Panc1 (cell line): ENCODE data around the gene CFAP97.

Experiments
- POLR2AphosphoS5 ChIP-seq: IDR thresholded peaks from 2 replicates; pipeline ENCODE4 v1.6.1; 2012; ENCODE audit warnings: mild to moderate bottlenecking, low read depth, low read length, moderate library complexity
- SIN3A ChIP-seq: IDR thresholded peaks from 2 replicates; pipeline ENCODE4 v1.6.1; 2012; ENCODE audit warnings: low read depth, mild to moderate bottlenecking, low read length, moderate library complexity, borderline replicate concordance; ENCODE audit not compliant: insufficient read depth
- TF ChIP-seq, protein P1 (sequence below): fragments of 450-650 bp; IDR thresholded peaks from 2 replicates; pipeline ENCODE4 v1.5.1; 2017; ENCODE audit warnings: mild to moderate bottlenecking
- TF ChIP-seq, protein P2 (sequence below), 2 experiments: IDR thresholded peaks; 2 replicates each; pipeline ENCODE4 v1.6.1; 2011 to 2012; ENCODE audit warnings: low read depth in 2 of 2, control low read depth in 1 of 2, low read length in 1 of 2, mild to moderate bottlenecking in 1 of 2, moderate library complexity in 1 of 2; ENCODE audit not compliant: insufficient read depth in 1 of 2

DNA sequence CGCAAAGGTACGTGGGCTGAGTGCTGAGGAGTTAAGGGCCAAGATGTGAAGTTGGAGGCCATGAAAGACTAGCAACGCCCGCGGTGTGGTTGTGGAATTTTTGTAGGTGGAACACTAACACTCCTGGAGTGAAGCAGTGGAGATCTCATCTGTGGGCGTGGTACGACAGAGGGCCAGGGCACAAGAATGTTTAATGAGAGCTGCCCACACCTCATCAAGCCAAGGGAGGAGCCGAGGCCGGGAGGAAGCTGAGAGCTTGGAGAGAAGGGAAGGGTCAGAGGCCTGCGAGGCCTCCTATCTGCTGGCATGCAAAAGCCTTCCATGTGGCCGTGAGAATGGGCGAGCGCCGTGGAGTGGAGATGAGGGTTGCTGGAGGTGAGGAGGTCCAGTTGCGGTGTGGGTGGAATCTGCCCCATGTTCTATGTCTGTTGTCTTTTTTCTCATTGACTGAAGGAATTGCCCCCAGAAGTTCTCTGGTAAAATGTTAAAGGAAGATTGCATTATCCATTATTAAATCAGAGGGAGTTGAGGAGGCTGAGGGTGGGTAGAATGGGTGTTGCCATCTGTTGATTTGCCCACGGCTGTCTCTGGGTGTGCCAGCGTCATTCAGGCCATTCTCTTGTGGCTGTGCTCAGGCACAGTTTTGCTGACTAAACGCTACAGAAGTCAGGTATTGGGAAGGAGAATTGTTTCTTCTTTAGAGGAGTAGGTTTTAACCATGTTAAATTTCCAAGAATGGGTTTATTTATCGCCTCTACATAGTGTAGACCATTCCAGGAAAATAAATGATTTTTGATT lies 25.4 kb upstream of the CFAP97 start:
- TF ChIP-seq SIN3A (no peak), POLR2AphosphoS5 (no peak)
- TF ChIP-seq, protein P1, sequence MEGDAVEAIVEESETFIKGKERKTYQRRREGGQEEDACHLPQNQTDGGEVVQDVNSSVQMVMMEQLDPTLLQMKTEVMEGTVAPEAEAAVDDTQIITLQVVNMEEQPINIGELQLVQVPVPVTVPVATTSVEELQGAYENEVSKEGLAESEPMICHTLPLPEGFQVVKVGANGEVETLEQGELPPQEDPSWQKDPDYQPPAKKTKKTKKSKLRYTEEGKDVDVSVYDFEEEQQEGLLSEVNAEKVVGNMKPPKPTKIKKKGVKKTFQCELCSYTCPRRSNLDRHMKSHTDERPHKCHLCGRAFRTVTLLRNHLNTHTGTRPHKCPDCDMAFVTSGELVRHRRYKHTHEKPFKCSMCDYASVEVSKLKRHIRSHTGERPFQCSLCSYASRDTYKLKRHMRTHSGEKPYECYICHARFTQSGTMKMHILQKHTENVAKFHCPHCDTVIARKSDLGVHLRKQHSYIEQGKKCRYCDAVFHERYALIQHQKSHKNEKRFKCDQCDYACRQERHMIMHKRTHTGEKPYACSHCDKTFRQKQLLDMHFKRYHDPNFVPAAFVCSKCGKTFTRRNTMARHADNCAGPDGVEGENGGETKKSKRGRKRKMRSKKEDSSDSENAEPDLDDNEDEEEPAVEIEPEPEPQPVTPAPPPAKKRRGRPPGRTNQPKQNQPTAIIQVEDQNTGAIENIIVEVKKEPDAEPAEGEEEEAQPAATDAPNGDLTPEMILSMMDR = no peak
- TF ChIP-seq, protein P2, sequence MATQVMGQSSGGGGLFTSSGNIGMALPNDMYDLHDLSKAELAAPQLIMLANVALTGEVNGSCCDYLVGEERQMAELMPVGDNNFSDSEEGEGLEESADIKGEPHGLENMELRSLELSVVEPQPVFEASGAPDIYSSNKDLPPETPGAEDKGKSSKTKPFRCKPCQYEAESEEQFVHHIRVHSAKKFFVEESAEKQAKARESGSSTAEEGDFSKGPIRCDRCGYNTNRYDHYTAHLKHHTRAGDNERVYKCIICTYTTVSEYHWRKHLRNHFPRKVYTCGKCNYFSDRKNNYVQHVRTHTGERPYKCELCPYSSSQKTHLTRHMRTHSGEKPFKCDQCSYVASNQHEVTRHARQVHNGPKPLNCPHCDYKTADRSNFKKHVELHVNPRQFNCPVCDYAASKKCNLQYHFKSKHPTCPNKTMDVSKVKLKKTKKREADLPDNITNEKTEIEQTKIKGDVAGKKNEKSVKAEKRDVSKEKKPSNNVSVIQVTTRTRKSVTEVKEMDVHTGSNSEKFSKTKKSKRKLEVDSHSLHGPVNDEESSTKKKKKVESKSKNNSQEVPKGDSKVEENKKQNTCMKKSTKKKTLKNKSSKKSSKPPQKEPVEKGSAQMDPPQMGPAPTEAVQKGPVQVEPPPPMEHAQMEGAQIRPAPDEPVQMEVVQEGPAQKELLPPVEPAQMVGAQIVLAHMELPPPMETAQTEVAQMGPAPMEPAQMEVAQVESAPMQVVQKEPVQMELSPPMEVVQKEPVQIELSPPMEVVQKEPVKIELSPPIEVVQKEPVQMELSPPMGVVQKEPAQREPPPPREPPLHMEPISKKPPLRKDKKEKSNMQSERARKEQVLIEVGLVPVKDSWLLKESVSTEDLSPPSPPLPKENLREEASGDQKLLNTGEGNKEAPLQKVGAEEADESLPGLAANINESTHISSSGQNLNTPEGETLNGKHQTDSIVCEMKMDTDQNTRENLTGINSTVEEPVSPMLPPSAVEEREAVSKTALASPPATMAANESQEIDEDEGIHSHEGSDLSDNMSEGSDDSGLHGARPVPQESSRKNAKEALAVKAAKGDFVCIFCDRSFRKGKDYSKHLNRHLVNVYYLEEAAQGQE (IDR thresholded peaks at IDR 0.05; ENCODE audit: insufficient read depth in 1 of 2, low read depth in 2 of 2, low read length in 1 of 2) = no peak
